Rectal smooth muscle tissue (tissue), 1 donor: ENCODE measurements around the gene NARS2.
"Not testable (repeated sequence)": the region's sequence is repeated elsewhere in the genome, so short reads cannot be mapped to it uniquely, and the experiment has no call there.

ENCODE experiments used
- H3K27ac ChIP-seq: one replicate; pipeline ENCODE4 v1.7.0; 2013; ENCODE audit warnings: low read depth, low read length, inconsistent platforms
- H3K27me3 ChIP-seq: one replicate; pipeline ENCODE4 v1.7.0; 2013; ENCODE audit warnings: low read length; ENCODE audit not compliant: control insufficient read depth, insufficient read depth
- H3K36me3 ChIP-seq: one replicate; pipeline ENCODE4 v1.7.0; 2013; ENCODE audit warnings: low read length; ENCODE audit not compliant: control insufficient read depth, insufficient read depth
- H3K4me1 ChIP-seq: one replicate; pipeline ENCODE4 v1.7.0; 2013; ENCODE audit warnings: low read length; ENCODE audit not compliant: control insufficient read depth, insufficient read depth
- H3K4me3 ChIP-seq: one replicate; pipeline ENCODE4 v1.7.0; 2013; ENCODE audit warnings: low read length
- H3K9ac ChIP-seq: one replicate; pipeline ENCODE4 v1.7.0; 2013; ENCODE audit warnings: low read length

NARS2 gene

DNA sequence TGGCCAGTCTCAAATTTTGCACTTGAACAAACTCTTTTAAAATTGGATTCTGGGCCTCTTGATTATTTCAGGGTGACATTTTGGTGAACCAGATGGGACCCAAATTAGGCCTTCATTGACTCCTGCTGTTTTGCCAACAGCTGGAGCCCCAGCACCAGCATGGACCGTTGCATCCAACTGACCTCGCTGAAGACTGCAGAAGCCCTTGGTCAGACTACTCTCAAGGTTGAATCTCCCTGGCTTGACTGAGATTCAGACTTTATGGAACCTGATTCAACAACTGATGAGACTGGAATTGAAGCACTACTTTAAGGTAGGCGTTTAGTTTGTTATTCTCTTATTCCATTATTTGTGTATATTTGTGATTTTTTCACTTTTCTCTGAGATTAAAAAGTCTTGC is 41.7 kb downstream of the NARS2 start:
- Histone ChIP-seq H3K9ac (no peak overlapping the region), H3K36me3 (no peaks in the 10 kb centered on the region), H3K27ac (no peak overlapping the region)

DNA sequence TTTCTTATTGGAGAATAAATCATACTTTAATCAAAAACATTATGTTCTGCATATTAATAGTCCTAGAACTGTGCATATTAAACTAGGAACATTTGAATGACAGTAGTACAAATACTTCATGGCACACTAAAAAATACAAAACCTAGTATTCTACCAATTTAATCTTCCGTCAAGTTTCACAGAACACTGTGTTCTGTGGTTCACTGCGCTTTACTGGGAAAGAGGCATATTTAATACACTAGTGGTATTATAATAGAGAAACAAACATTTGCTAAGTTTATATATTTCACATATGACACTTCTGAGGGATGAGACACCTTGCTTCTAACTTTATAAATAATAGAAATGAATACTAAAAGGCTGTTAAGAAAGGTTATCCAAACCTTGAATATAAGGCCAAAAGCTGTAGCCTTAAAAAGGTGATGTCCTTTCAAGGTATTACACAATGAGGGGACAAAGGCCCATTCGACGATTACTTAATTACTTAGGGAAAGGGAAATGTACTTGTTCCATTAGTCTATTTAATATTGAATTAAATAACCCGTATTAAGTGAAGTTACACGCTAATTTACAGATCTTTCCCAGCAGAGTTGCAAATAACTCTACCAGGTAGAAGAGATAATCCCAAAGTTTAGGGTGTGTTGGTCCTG is 48.0 kb downstream of the NARS2 start:
- Histone ChIP-seq H3K4me3 (no peak overlapping the region), H3K4me1 (no peaks in the 10 kb centered on the region), H3K27ac (no peak overlapping the region), H3K27me3 (no peaks in the 10 kb centered on the region), H3K36me3 (no peaks in the 10 kb centered on the region), H3K9ac (no peak overlapping the region)

More for the DNA sequence above, 41.7 kb downstream of the NARS2 start:
- Histone ChIP-seq H3K4me1 (no peaks in the 10 kb centered on the region), H3K27me3 (no peaks in the 10 kb centered on the region), H3K4me3 (no peak overlapping the region)

DNA sequence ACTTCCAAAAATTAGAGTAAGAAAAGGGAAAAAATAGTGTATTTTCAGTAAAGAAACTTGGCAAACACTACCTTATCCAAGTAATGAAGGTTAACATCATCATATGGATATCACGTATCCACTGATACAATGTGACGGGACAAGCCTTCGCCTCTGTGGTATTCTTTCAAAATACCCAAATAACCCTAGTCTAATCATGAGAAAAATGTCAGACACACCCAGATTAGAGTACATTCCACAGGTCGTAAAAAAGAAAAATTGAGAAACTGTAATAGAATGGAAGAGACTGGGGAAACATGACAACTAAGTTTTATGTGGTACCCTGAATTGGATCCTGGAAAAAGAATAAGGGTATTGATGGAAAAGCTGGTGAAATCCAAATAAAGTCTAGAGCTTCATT is 48.9 kb downstream of the NARS2 start:
- no peaks in the 10 kb centered on the region for H3K4me1 ChIP-seq
- no peak overlapping the region for H3K4me3 ChIP-seq
- no peak overlapping the region for H3K27ac ChIP-seq
- H3K36me3 ChIP-seq, result no peaks in the 10 kb centered on the region
- no peak overlapping the region for H3K9ac ChIP-seq
- no peaks in the 10 kb centered on the region for H3K27me3 ChIP-seq

DNA sequence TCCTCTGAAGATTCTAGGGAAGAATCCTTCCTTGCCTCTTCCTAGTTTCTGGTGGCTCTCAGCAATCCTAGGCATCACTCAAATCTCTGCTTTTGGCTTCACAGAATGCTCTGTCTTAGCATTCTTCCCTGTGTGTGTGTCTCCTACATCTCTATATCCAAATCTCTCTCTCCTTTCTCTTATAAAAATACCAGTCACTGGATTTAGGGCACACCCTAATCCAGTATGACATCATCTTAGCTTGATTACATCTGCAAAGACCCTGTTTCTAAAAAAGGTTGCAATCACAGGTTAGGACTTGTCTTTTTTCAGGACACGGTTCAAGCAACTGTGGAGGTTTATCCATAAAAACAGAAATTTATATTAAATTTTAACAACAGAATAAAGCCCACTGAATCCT is 54.4 kb downstream of the NARS2 start:
- Histone ChIP-seq H3K4me1 (no peaks in the 10 kb centered on the region), H3K27me3 (no peaks in the 10 kb centered on the region), H3K36me3 (no peaks in the 10 kb centered on the region), H3K27ac (no peak overlapping the region), H3K4me3 (no peak overlapping the region), H3K9ac (no peak overlapping the region)

DNA sequence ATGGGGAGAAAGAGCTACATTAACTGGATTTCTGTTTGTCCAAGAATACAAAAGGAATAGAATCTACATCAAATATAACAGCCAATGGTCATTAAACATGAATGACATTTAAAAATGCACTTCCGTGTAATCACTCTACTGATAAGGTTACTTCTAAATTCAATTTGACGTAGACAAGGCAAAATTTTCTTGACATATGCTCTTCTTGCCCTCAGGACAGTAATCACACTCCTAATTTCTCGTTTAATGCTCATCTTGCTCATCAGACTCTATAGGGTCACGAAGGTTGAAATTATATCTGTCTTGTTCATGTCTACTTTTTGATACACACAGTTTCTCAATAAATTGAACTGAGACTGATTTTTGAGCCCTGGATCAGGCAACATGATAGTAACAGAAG is 58.4 kb downstream of the NARS2 start:
- H3K27me3 ChIP-seq, result no peaks in the 10 kb centered on the region
- no peaks in the 10 kb centered on the region for H3K36me3 ChIP-seq
- H3K27ac ChIP-seq, result no peak overlapping the region
- no peaks in the 10 kb centered on the region for H3K4me1 ChIP-seq
- no peak overlapping the region for H3K4me3 ChIP-seq
- H3K9ac ChIP-seq, result no peak overlapping the region

DNA sequence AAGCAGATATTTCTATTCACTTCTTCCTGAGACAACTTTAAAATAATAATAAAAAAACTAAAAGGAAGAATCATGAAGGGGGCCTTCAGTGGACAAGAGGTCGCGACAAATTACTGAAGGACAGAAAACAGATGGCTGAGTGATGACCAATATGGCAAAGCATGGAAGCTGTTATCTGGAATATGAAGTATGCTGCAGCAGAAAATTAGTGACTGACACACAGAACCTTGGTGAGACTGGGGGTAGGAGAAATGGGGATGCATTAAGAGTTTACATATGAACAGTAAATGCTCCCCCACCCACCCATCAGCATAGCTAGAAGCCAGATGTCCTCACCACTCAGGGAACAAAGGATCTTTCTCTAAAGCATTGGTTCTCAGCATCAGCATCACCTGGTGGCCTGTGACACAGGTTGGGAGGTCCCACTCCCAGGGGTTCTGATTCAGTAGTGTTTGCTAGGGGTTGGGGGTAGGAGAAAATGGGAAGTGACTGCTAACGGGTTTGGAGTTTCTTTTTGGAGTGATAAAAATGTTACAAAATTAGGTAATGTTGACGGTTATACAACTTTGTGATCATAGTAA is 59.7 kb downstream of the NARS2 start:
- Histone ChIP-seq H3K4me3 (no peak overlapping the region), H3K27me3 (no peaks in the 10 kb centered on the region), H3K27ac (no peak overlapping the region), H3K4me1 (no peaks in the 10 kb centered on the region), H3K9ac (no peak overlapping the region), H3K36me3 (no peaks in the 10 kb centered on the region)

DNA sequence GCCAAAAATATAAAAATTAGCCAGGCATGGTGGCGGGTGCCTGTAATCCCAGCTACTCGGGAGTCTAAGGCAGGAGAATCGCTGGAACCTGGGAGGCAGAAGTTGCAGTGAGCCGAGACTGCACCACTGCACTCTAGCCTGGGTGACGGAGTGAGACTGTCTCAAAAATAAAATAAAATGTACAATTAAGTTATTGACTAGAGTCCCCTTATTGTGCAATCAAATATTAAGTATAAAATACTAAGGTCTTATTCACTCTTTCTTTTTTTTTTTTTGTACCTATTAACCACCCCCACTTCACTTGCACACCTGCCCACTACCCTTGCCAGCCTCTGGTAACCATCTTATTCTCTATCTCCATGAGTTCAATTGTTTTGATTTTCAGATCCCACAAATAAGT is 61.6 kb downstream of the NARS2 start:
- H3K4me3 ChIP-seq, H3K4me1 ChIP-seq, H3K36me3 ChIP-seq, H3K27me3 ChIP-seq, H3K27ac ChIP-seq, H3K9ac ChIP-seq: not testable (repeated sequence)

DNA sequence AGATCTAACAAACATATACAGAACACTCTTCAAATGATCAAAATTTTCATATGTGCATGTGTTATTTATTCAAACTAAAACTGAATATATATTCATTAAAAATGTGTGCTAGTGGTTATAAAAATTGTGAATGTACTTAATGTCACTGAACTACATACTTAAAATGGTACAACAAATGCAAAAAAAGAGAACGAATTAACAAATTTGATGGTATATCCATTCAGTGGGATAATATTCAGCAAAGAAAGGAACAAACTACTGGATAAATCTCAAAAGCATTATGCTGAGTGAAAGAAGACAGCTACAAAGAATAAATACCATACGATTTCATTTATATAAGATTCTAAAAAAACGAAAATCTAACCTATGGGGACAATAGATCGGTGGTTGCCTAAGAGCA is 64.1 kb downstream of the NARS2 start:
- Histone ChIP-seq H3K36me3 (no peaks in the 10 kb centered on the region), H3K9ac (no peak overlapping the region)

DNA sequence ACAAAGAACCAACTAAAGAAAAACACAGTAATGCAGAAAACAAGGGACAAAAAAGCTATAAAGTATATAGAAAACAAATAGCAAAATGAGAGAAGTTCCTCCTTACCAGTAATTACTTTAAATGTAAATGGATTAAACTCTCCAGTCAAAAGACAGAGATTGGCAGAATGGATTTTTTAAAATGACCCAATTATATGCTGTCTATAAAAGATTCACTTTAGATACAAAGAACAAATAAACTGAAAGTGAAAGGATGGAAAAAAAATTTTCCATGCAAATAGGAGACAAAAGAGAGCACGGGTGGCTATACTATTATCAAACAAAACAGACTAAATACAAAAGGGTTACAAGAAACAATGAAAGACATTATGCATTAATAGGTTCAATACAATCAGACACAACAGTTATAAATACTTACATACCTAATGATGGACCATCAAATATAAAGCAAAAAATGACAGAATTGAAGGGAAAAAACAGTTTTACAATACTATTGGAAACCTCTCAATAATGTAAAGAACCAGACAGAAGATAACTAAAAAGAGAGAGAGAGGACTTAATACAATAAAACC is 64.6 kb downstream of the NARS2 start:
- no peak overlapping the region for H3K27ac ChIP-seq
- no peaks in the 10 kb centered on the region for H3K27me3 ChIP-seq
- no peaks in the 10 kb centered on the region for H3K4me1 ChIP-seq
- no peaks in the 10 kb centered on the region for H3K36me3 ChIP-seq
- no peak overlapping the region for H3K9ac ChIP-seq
- no peak overlapping the region for H3K4me3 ChIP-seq

More for the DNA sequence above, 64.1 kb downstream of the NARS2 start:
- H3K4me1 ChIP-seq, result no peaks in the 10 kb centered on the region
- H3K4me3 ChIP-seq, result no peak overlapping the region
- H3K27me3 ChIP-seq, result no peaks in the 10 kb centered on the region
- no peak overlapping the region for H3K27ac ChIP-seq

DNA sequence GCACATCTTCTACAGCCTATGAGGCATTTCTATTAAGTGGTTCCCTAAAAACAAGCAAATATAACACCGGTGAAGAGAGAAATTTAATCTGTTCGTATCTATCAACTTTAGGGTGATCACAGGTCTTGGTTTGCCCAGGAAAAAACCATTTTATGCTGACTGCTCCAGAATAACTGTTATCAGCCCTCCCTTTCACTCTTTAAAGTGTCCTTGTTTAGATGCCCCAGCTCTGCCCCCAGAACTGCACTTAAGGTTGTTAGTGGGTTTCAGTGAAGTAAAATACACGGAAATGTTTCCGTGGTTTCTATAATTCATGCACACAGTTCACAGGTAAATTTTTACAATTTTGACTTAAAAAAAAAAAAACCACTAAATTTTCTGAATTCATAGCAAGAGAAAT is 70.0 kb downstream of the NARS2 start:
- Histone ChIP-seq H3K9ac (no peak overlapping the region), H3K27ac (no peak overlapping the region), H3K4me3 (no peak overlapping the region)

DNA sequence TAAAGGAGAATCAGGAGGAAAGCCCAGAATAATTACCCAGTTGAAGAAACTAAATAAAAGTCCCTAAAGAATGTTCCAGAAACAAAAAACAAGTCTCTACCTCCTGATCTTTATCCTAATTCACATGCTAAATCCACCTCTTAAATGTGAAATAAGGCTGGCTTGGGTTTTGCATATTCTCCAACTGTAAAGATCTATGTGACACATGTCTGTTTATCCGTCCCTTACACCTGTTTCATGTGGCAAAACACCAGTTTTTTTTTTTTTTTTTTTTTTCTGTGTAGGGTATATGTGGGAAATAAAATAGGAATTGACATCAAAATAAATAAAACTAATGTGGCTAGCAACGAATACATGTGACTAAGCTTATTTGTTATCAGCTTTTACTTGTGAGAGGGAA is 70.5 kb downstream of the NARS2 start:
- H3K4me1 ChIP-seq, result no peaks in the 10 kb centered on the region
- no peak overlapping the region for H3K4me3 ChIP-seq
- H3K36me3 ChIP-seq, result no peaks in the 10 kb centered on the region
- H3K9ac ChIP-seq, result no peak overlapping the region
- H3K27me3 ChIP-seq, result no peaks in the 10 kb centered on the region
- no peak overlapping the region for H3K27ac ChIP-seq

More for the DNA sequence above, 70.0 kb downstream of the NARS2 start:
- Histone ChIP-seq H3K4me1 (no peaks in the 10 kb centered on the region), H3K27me3 (no peaks in the 10 kb centered on the region), H3K36me3 (no peaks in the 10 kb centered on the region)

DNA sequence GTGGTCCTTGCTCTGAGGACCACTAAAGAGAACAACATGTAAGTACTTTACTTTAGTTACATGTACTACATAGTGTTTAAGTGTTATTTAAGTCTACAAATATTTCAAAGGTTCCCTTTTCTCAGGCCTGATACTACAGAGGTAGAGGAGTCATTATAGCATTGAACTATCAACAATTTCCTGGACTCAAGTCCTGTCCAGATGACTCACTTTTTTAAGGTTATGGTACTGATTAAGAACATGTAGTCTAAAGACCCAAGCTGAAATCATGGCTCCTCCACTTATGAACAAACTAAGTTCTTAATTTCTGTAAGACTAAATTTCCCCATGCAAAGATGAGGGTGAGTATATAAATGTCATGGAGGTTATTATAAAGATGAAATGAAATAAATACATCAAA is 74.7 kb downstream of the NARS2 start:
- Histone ChIP-seq H3K4me1 (peaks cover 7% of the 10 kb centered on the region), H3K27me3 (no peaks in the 10 kb centered on the region), H3K9ac (no peak overlapping the region), H3K36me3 (no peaks in the 10 kb centered on the region), H3K27ac (no peak overlapping the region), H3K4me3 (no peak overlapping the region)

DNA sequence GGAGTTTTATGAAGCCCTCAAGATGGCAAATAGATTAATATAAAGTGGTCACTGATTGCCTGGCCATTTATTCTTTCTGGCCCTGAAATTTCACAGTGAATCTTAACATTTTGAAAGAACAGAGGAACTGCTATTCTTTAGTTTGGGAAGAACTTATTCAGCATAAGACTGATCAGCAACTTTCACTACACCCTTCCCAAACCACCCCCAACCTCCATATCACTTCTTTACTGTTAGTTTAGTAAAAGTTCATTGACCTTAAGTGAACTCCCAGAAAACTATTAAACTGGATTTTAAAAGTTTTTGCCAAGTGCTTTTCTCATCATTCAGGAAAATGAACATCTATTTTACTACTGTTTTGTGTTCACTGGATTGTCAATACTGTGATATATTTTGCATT is 77.4 kb downstream of the NARS2 start:
- peaks cover 7% of the 10 kb centered on the region for H3K4me1 ChIP-seq
- no peak overlapping the region for H3K4me3 ChIP-seq
- H3K27ac ChIP-seq, result no peak overlapping the region
- H3K27me3 ChIP-seq, result no peaks in the 10 kb centered on the region
- no peaks in the 10 kb centered on the region for H3K36me3 ChIP-seq
- no peak overlapping the region for H3K9ac ChIP-seq
